HCT116 (cell line): ENCODE measurements around the gene PHYKPL.

Experiments used
- EZH2 ChIP-seq: fragments of 200-600 bp; sonication (generic); IDR thresholded peaks from 2 replicates; pipeline ENCODE4 v1.6.1; 2017; ENCODE audit warnings: antibody characterized with exemption, mixed run types
- EZH2phosphoT487 ChIP-seq: fragments of 200-600 bp; IDR thresholded peaks from 2 replicates; pipeline ENCODE4 v1.6.1; 2018; ENCODE audit warnings: antibody characterized with exemption, borderline replicate concordance
- POLR2A ChIP-seq: IDR thresholded peaks from 2 replicates; pipeline ENCODE4 v1.7.0; 2011; ENCODE audit warnings: borderline replicate concordance; ENCODE audit not compliant: insufficient read depth, insufficient read length; ENCODE audit errors: extremely low read depth
- POLR2AphosphoS5 ChIP-seq: IDR thresholded peaks from 2 replicates; pipeline ENCODE4 v1.6.1; 2011; ENCODE audit warnings: mild to moderate bottlenecking, low read depth, low read length, moderate library complexity
- RAD21 ChIP-seq: IDR thresholded peaks from 2 replicates; pipeline ENCODE4 v1.6.1; 2012; ENCODE audit warnings: low read depth, mild to moderate bottlenecking
- REST ChIP-seq: IDR thresholded peaks from 2 replicates; pipeline ENCODE4 v1.6.1; 2012; ENCODE audit warnings: low read depth
- SIN3A ChIP-seq: IDR thresholded peaks from 2 replicates; pipeline ENCODE4 v1.6.1; 2012; ENCODE audit warnings: low read depth
- SP1 ChIP-seq: IDR thresholded peaks from 2 replicates; pipeline ENCODE4 v1.6.1; 2012; ENCODE audit warnings: low read depth
- TCF7L2 ChIP-seq: IDR thresholded peaks from 2 replicates; pipeline ENCODE4 v1.7.0; 2011; ENCODE audit warnings: borderline replicate concordance, inconsistent platforms; ENCODE audit not compliant: insufficient read depth, insufficient read length; ENCODE audit errors: extremely low read depth
- ZNF274 ChIP-seq: fragments of 200-500 bp; sonication (Bioruptor generic); IDR thresholded peaks from 2 replicates; pipeline ENCODE4 v1.6.1; 2014; ENCODE audit warnings: mild to moderate bottlenecking, low read depth, low read length, inconsistent platforms
- TF ChIP-seq, protein P1 (sequence below), 3 experiments: fragments of 200-600 bp in 1 of 3; sonication (generic) in 1 of 3; IDR thresholded peaks in 2 of 3; conservative IDR thresholded peaks in 1 of 3; 2 replicates each; pipeline ENCODE4 v1.5.1; 2012 to 2017; ENCODE audit warnings: low read depth in 2 of 3, low read length in 2 of 3, antibody characterized with exemption in 1 of 3, borderline replicate concordance in 1 of 3, control low read depth in 1 of 3, mild to moderate bottlenecking in 1 of 3, mixed read lengths in 1 of 3, mixed run types in 1 of 3, moderate library complexity in 1 of 3; ENCODE audit not compliant: insufficient read depth in 1 of 3

DNA sequence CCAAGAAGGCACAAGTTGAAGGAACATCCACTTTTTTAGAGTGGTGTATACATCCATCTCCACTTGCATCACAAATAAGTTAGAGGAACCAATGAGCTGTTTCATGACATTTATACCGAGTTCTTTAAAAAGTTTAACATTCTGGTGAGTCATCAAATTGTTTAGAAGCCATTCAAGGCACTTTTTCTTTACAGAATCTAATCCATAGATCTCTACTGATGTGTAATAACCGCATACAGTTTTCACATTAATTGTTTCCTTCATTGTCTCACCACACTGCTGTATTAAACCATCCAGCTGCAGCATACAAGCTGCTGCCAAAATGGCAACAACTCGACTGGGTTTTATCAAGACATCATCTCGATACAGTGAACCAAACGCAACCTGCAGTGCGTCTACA, 46.2 kb downstream of the PHYKPL start:
- TF ChIP-seq EZH2 (no peak), POLR2AphosphoS5 (no peak), SP1 (no peak), TCF7L2 (no peak), POLR2A (no peak), EZH2phosphoT487 (no peak), ZNF274 (no peak), REST (no peak), RAD21 (no peak), SIN3A (no peak)
- TF ChIP-seq, protein P1, sequence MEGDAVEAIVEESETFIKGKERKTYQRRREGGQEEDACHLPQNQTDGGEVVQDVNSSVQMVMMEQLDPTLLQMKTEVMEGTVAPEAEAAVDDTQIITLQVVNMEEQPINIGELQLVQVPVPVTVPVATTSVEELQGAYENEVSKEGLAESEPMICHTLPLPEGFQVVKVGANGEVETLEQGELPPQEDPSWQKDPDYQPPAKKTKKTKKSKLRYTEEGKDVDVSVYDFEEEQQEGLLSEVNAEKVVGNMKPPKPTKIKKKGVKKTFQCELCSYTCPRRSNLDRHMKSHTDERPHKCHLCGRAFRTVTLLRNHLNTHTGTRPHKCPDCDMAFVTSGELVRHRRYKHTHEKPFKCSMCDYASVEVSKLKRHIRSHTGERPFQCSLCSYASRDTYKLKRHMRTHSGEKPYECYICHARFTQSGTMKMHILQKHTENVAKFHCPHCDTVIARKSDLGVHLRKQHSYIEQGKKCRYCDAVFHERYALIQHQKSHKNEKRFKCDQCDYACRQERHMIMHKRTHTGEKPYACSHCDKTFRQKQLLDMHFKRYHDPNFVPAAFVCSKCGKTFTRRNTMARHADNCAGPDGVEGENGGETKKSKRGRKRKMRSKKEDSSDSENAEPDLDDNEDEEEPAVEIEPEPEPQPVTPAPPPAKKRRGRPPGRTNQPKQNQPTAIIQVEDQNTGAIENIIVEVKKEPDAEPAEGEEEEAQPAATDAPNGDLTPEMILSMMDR (IDR thresholded peaks at IDR 0.05 in 2 of 3, conservative IDR thresholded peaks at IDR 0.05 in 1 of 3; ENCODE audit: borderline replicate concordance in 1 of 3, insufficient read depth in 1 of 3, low read depth in 2 of 3, low read length in 2 of 3): no peak
